DND-41 (cell line): Measurements from ENCODE around the gene FAM53B.
A peak's percentile ranks its signal among the peaks of the same experiment; 100 is the strongest.

Experiments
- ATAC-seq: fragments of 200-7000 bp; cut with Tn5 transposase; 3 replicates; pipeline ENCODE4 v1.9.1; 2021; ENCODE audit warnings: low read depth; ENCODE audit not compliant: insufficient read depth
- DNase-seq: peaks from one replicate; pipeline ENCODE4 v3.0.0-alpha.2; 2020
- H2AFZ ChIP-seq: 2 replicates; pipeline ENCODE4 v1.6.0; 2012; ENCODE audit warnings: low read depth, low read length
- H3K27ac ChIP-seq: 2 replicates; pipeline ENCODE4 v1.5.1; 2012; ENCODE audit warnings: low read length, inconsistent platforms
- H3K27me3 ChIP-seq: fragments of 200-600 bp; sonication (generic); 2 replicates; pipeline ENCODE4 v1.6.0; 2012; ENCODE audit warnings: low read length, mild to moderate bottlenecking, inconsistent platforms; ENCODE audit not compliant: insufficient read depth, poor library complexity
- H3K36me3 ChIP-seq: 2 replicates; pipeline ENCODE4 v1.5.1; 2012; ENCODE audit warnings: low read length, inconsistent platforms; ENCODE audit not compliant: insufficient read depth
- H3K4me1 ChIP-seq: 2 replicates; pipeline ENCODE4 v1.5.1; 2012; ENCODE audit warnings: mild to moderate bottlenecking, low read length; ENCODE audit not compliant: insufficient read depth
- H3K4me2 ChIP-seq: 2 replicates; pipeline ENCODE4 v1.6.0; 2012; ENCODE audit warnings: mild to moderate bottlenecking, moderate library complexity, low read length, inconsistent platforms; ENCODE audit not compliant: insufficient read depth
- H3K4me3 ChIP-seq, 2 experiments: fragments of 200-600 bp in 1 of 2; shearing (Covaris generic) in 1 of 2; 2 replicates each; pipeline ENCODE4 v1.5.1; 2012 to 2016; ENCODE audit warnings: inconsistent platforms in 2 of 2, low read length in 2 of 2, mild to moderate bottlenecking in 2 of 2, low read depth in 1 of 2, moderate library complexity in 1 of 2
- H3K79me2 ChIP-seq: 2 replicates; pipeline ENCODE4 v1.6.0; 2012; ENCODE audit warnings: low read length, inconsistent platforms; ENCODE audit not compliant: insufficient read depth
- H3K9ac ChIP-seq: 2 replicates; pipeline ENCODE4 v1.6.0; 2012; ENCODE audit warnings: low read depth, mild to moderate bottlenecking, inconsistent platforms, low read length, moderate library complexity
- H3K9me3 ChIP-seq: 2 replicates; pipeline ENCODE4 v1.5.1; 2012; ENCODE audit warnings: low read length, moderate library complexity, mild to moderate bottlenecking, inconsistent platforms; ENCODE audit not compliant: insufficient read depth, severe bottlenecking
- H4K20me1 ChIP-seq: 2 replicates; pipeline ENCODE4 v1.6.0; 2012; ENCODE audit warnings: low read length; ENCODE audit not compliant: insufficient read depth
- CTCF ChIP-seq: IDR thresholded peaks from 2 replicates; pipeline ENCODE4 v1.5.1; 2012; ENCODE audit warnings: borderline replicate concordance, low read length, moderate library complexity, mild to moderate bottlenecking; ENCODE audit not compliant: poor library complexity, severe bottlenecking; ENCODE audit errors: extremely low read depth
- EZH2 ChIP-seq: IDR thresholded peaks from 3 replicates; pipeline ENCODE4 v1.6.1; 2012; ENCODE audit warnings: borderline replicate concordance, low read depth, mild to moderate bottlenecking, moderate library complexity, low read length, inconsistent platforms; ENCODE audit not compliant: severe bottlenecking

Gene FAM53B

GRCh38 chr10:124730790-124731189 lies 13.4 kb downstream of the FAM53B start:
- peak overlapping the region; percentile 60 for H3K27ac ChIP-seq
- peaks cover 81% of the 10 kb centered on the region for H3K36me3 ChIP-seq
- peaks cover 100% of the 10 kb centered on the region for H3K79me2 ChIP-seq
- peaks cover 90% of the 10 kb centered on the region for H4K20me1 ChIP-seq
- H3K9ac ChIP-seq, result no peak overlapping the region
- ATAC-seq (no peak), DNase-seq (peak; percentile 2)
- H3K4me1 ChIP-seq, result peaks cover 97% of the 10 kb centered on the region
- H3K9me3 ChIP-seq, result no peaks in the 10 kb centered on the region
- no peak overlapping the region for H3K4me3 ChIP-seq
- H3K4me2 ChIP-seq, result no peak overlapping the region
- no peak for TF ChIP-seq CTCF
- no peak for TF ChIP-seq EZH2
- H3K27me3 ChIP-seq, result no peaks in the 10 kb centered on the region
- H2AFZ ChIP-seq, result no peak overlapping the region

- DNase-seq, result peak; percentile 1
- no peak overlapping the region for H3K4me3 ChIP-seq
- H3K4me2 ChIP-seq, result no peak overlapping the region
- no peak overlapping the region for H3K9ac ChIP-seq
- no peaks in the 10 kb centered on the region for H3K9me3 ChIP-seq
- peaks cover 91% of the 10 kb centered on the region for H3K36me3 ChIP-seq
- ATAC-seq, result no peak
- H2AFZ ChIP-seq, result no peak overlapping the region
- peaks cover 95% of the 10 kb centered on the region for H4K20me1 ChIP-seq
- TF ChIP-seq CTCF, result no peak
- TF ChIP-seq EZH2, result no peak
- peaks cover 97% of the 10 kb centered on the region for H3K4me1 ChIP-seq
- peaks cover 100% of the 10 kb centered on the region for H3K79me2 ChIP-seq
- H3K27me3 ChIP-seq, result no peaks in the 10 kb centered on the region
- H3K27ac ChIP-seq, result peak overlapping the region; percentile 67
Observed at GRCh38 chr10:124728830-124729661, 15.1 kb downstream of the FAM53B start.

- peak; percentile 47 for ATAC-seq
- no peak for TF ChIP-seq CTCF
- TF ChIP-seq EZH2, result no peak
- Histone ChIP-seq H3K36me3 (peaks cover 90% of the 10 kb centered on the region), H3K79me2 (peaks cover 100% of the 10 kb centered on the region), H3K9me3 (no peaks in the 10 kb centered on the region), H4K20me1 (peaks cover 95% of the 10 kb centered on the region), H3K4me2 (0 out of 2 replicates have a peak overlapping the region, but pooled peaks have one; percentile 4), H3K9ac (0 out of 2 replicates have a peak overlapping the region, but pooled peaks have one; percentile 9), H3K27ac (peak overlapping the region; percentile 67), H2AFZ (no peak overlapping the region), H3K4me1 (peaks cover 97% of the 10 kb centered on the region), H3K27me3 (no peaks in the 10 kb centered on the region), H3K4me3 (no peak overlapping the region)
- DNase-seq, result no peak
Observed at GRCh38 chr10:124728071-124728829, 15.9 kb downstream of the FAM53B start.
